K562 (cell line): Measurements from ENCODE around the gene SHB. TPM values are rescaled to one million over a fixed set of nuclear protein-coding genes. Genes with fewer than 3 reads are reported as not detected.

Experiments
- AFF4 ChIP-seq: sonication (generic); formaldehyde crosslinking; IDR thresholded peaks from 2 replicates; pipeline ENCODE4 v1.8.0; 2023; ENCODE audit warnings: mild to moderate bottlenecking, missing genetic modification reagents
- ARID1B ChIP-seq: fragments of 450-650 bp; IDR thresholded peaks from 2 replicates; pipeline ENCODE4 v1.6.1; 2016; ENCODE audit warnings: antibody characterized with exemption, mild to moderate bottlenecking, inconsistent platforms
- ATF1 ChIP-seq, 2 experiments: fragments of 450-650 bp in 1 of 2; IDR thresholded peaks; 2 replicates each; pipeline ENCODE4 v1.6.1; 2016; ENCODE audit warnings: missing compliant biosample characterization in 1 of 2, missing genetic modification characterization in 1 of 2
- DMBX1 ChIP-seq: fragments of 250-450 bp; sonication (Bioruptor Pico); IDR thresholded peaks from 2 replicates; pipeline ENCODE4 v1.8.0; 2022; ENCODE audit warnings: inconsistent platforms, mild to moderate bottlenecking, moderate library complexity, borderline replicate concordance
- DPF2 ChIP-seq: fragments of 450-650 bp; IDR thresholded peaks from 2 replicates; pipeline ENCODE4 v1.6.1; 2016
- EP300 ChIP-seq: IDR thresholded peaks from 2 replicates; pipeline ENCODE4 v1.6.1; 2012; ENCODE audit warnings: low read length, improper control_type of control experiment
- HMBOX1 ChIP-seq: sonication (generic); IDR thresholded peaks from 2 replicates; pipeline ENCODE4 v1.6.1; 2016
- HOXB6 ChIP-seq: fragments of 250-450 bp; sonication (Bioruptor Pico); IDR thresholded peaks from 2 replicates; pipeline ENCODE4 v1.5.1; 2022; ENCODE audit warnings: mild to moderate bottlenecking, borderline replicate concordance
- MAFF ChIP-seq: IDR thresholded peaks from 2 replicates; pipeline ENCODE4 v1.6.1; 2012; ENCODE audit warnings: low read length, improper control_type of control experiment
- MBD2 ChIP-seq: sonication (generic); IDR thresholded peaks from 2 replicates; pipeline ENCODE4 v1.6.1; 2016; ENCODE audit warnings: low read depth, borderline replicate concordance
- NCOR1 ChIP-seq: fragments of 450-650 bp; IDR thresholded peaks from 2 replicates; pipeline ENCODE4 v1.6.1; 2016; ENCODE audit warnings: mild to moderate bottlenecking, moderate library complexity
- NR0B1 ChIP-seq: fragments of 450-650 bp; IDR thresholded peaks from one replicate; pipeline ENCODE4 v1.6.1; 2018; ENCODE audit warnings: mild to moderate bottlenecking, moderate library complexity; ENCODE audit not compliant: partially characterized antibody
- NRF1 ChIP-seq, 2 experiments: fragments of 450-650 bp; IDR thresholded peaks in 1 of 2; conservative IDR thresholded peaks in 1 of 2; 2 replicates each; pipeline ENCODE4 v1.6.1; 2014; ENCODE audit warnings: mild to moderate bottlenecking in 2 of 2
- PKNOX1 ChIP-seq: fragments of 450-650 bp; IDR thresholded peaks from 2 replicates; pipeline ENCODE4 v1.6.1; 2016
- PURB ChIP-seq: sonication (generic); formaldehyde crosslinking; IDR thresholded peaks from 2 replicates; pipeline ENCODE4 v1.9.0; 2021; ENCODE audit warnings: low read depth, mild to moderate bottlenecking, missing genetic modification reagents
- RUNX1 ChIP-seq: sonication (generic); IDR thresholded peaks from 2 replicates; pipeline ENCODE4 v1.6.1; 2016; ENCODE audit warnings: antibody characterized with exemption, low read depth
- TFAP4 ChIP-seq: sonication (generic); formaldehyde crosslinking; IDR thresholded peaks from 2 replicates; pipeline ENCODE4 v1.8.0; 2022; ENCODE audit warnings: missing genetic modification reagents, mild to moderate bottlenecking, moderate library complexity, borderline replicate concordance
- THRB ChIP-seq: fragments of 450-650 bp; formaldehyde crosslinking; conservative IDR thresholded peaks from 2 replicates; pipeline ENCODE4 v1.4.0; 2022; ENCODE audit warnings: mild to moderate bottlenecking, missing genetic modification characterization
- polyA plus RNA-seq, 8 experiments: library from polyadenylated mRNA; depleted of rRNA in 4 of 8; stranded (reverse) in 5 of 8; unstranded in 3 of 8; fragments of >200 nt; fragmentation: Nextera tagmentation in 2 of 8; fragmentation: Illumina TruSeq in 1 of 8; extraction: Ambion mirVana in 2 of 8; extraction: Trizol in 1 of 8; gene quantifications; 2 replicates each; pipeline versions ENCODE4 v1.2.1 to v1.2.3, GENCODE V29; 2011 to 2014; ENCODE audit warnings: inconsistent platforms in 1 of 8, missing spikeins in 1 of 8
- total RNA-seq, 7 experiments: library from RNA; depleted of rRNA in 6 of 7; stranded (reverse); fragments of >200 nt in 6 of 7; fragmentation: Illumina TruSeq in 2 of 7; extraction: Trizol in 2 of 7; gene quantifications; 2 replicates each; pipeline versions ENCODE4 v1.2.1 to v1.2.3, GENCODE V29; 2011 to 2021; ENCODE audit warnings: low replicate concordance in 1 of 7

Gene SHB
- total and polyA plus RNA-seq, 9 of the 15 experiments (the other 6 are each of a cell fraction or from before 2014, with no cell fraction given): 0.78 to 16.0 (median 5.3) TPM

GRCh38 chr9:37953775-37954437 lies 115.1 kb downstream of the SHB start (continued):
- peak; percentile 53; the same call in 1 of the 2 replicates for TF ChIP-seq MBD2
- TF ChIP-seq NCOR1: peak; percentile 63
- peak; percentile 19; the same call in 1 of the 2 replicates for TF ChIP-seq PKNOX1
- peak; percentile 67; the same call in 1 of the 2 replicates for TF ChIP-seq EP300
- TF ChIP-seq HMBOX1: peak; percentile 74
- no peak for TF ChIP-seq DMBX1
- TF ChIP-seq DPF2: peak; percentile 96
- TF ChIP-seq RUNX1: no peak
- TF ChIP-seq THRB (CRISPR knock-in tag): 0 out of 2 replicates have a peak, but pooled peaks have one; percentile 20
- TF ChIP-seq HOXB6: no peak
- no peak for TF ChIP-seq ATF1 (CRISPR knock-in tag; IDR thresholded peaks at IDR 0.05)
- TF ChIP-seq ATF1 (tag; IDR thresholded peaks at IDR 0.05): peak; percentile 34
- peak; percentile 50; the same call in 1 of the 2 replicates for TF ChIP-seq TFAP4
- no peak for TF ChIP-seq AFF4 (CRISPR knock-in tag)
- peak; percentile 73; the same call in 1 of the 2 replicates for TF ChIP-seq MAFF
- no peak for TF ChIP-seq PURB (CRISPR knock-in tag)
- TF ChIP-seq NRF1 (conservative IDR thresholded peaks at IDR 0.05 in 1 of 2, IDR thresholded peaks at IDR 0.05 in 1 of 2): 0 out of 4 replicates have a peak, but pooled peaks of 1 of the 2 experiments have one; percentile 12
- TF ChIP-seq ARID1B: peak; percentile 92
- no peak for TF ChIP-seq NR0B1
